SU-DHL-6 (cell line): ENCODE data around the gene EML4.

ENCODE experiments used
- H2AFZ ChIP-seq: fragments of 200-600 bp; sonication (generic); 2 replicates; pipeline ENCODE4 v1.6.1; 2014; ENCODE audit warnings: low read depth, mild to moderate bottlenecking, moderate library complexity, mixed read lengths, antibody characterized with exemption, low read length; ENCODE audit not compliant: severe bottlenecking
- H3F3A ChIP-seq: fragments of 200-600 bp; shearing (Covaris generic); 2 replicates; pipeline ENCODE4 v1.6.0; 2016; ENCODE audit warnings: antibody characterized with exemption, mild to moderate bottlenecking; ENCODE audit not compliant: insufficient read depth
- H3K27ac ChIP-seq: fragments of 200-600 bp; sonication (generic); 2 replicates; pipeline ENCODE4 v1.5.1; 2016; ENCODE audit warnings: low read depth, mild to moderate bottlenecking, low read length, moderate library complexity, mixed read lengths
- H3K27me3 ChIP-seq: fragments of 200-600 bp; sonication (generic), shearing (Covaris generic); 2 replicates; pipeline ENCODE4 v1.6.0; 2014; ENCODE audit warnings: mild to moderate bottlenecking, low read length
- H3K36me3 ChIP-seq: fragments of 200-600 bp; sonication (generic); 2 replicates; pipeline ENCODE4 v1.6.1; 2014; ENCODE audit warnings: mild to moderate bottlenecking, low read length, mixed read lengths
- H3K4me2 ChIP-seq: fragments of 300-600, 200-600 bp; shearing (Covaris generic), sonication (generic); 2 replicates; pipeline ENCODE4 v1.6.0; 2014; ENCODE audit warnings: low read length, low read depth, mild to moderate bottlenecking; ENCODE audit not compliant: poor library complexity, severe bottlenecking
- H3K4me3 ChIP-seq: fragments of 200-600 bp; sonication (generic); 2 replicates; pipeline ENCODE4 v1.5.1; 2014; ENCODE audit warnings: antibody characterized with exemption, low read length, mild to moderate bottlenecking, mixed read lengths; ENCODE audit not compliant: insufficient read depth, poor library complexity, severe bottlenecking
- H3K79me2 ChIP-seq: fragments of 200-600 bp; sonication (generic); 2 replicates; pipeline ENCODE4 v1.6.1; 2014; ENCODE audit warnings: mild to moderate bottlenecking, low read length, moderate library complexity; ENCODE audit not compliant: insufficient read depth
- H3K9ac ChIP-seq: fragments of 200-600 bp; sonication (generic); 2 replicates; pipeline ENCODE4 v1.7.0; 2014; ENCODE audit warnings: mild to moderate bottlenecking, low read length
- H3K9me2 ChIP-seq: fragments of 200-600 bp; sonication (generic); replicated peaks from 2 replicates; pipeline ENCODE4 v1.6.1; 2014; ENCODE audit warnings: low read length; ENCODE audit not compliant: insufficient read depth
- H3K9me3 ChIP-seq: fragments of 200-600 bp; sonication (generic); 2 replicates; pipeline ENCODE4 v1.6.1; 2014; ENCODE audit warnings: low read length, mixed read lengths; ENCODE audit not compliant: insufficient read depth
- H4K20me1 ChIP-seq: fragments of 200-600 bp; sonication (generic); 2 replicates; pipeline ENCODE4 v1.6.1; 2014; ENCODE audit warnings: low read depth, mild to moderate bottlenecking, antibody characterized with exemption, low read length, moderate library complexity, mixed read lengths
- EZH2phosphoT487 ChIP-seq: fragments of 200-600 bp; sonication (generic), shearing (Covaris generic); conservative IDR thresholded peaks from 2 replicates; pipeline ENCODE4 v1.6.1; 2018; ENCODE audit warnings: mild to moderate bottlenecking, antibody characterized with exemption, low read length, moderate library complexity, mixed read lengths
- TF ChIP-seq, protein P1 (sequence below): fragments of 200-600 bp; sonication (generic); IDR thresholded peaks from one replicate; pipeline ENCODE4 v1.5.1; 2017; ENCODE audit warnings: antibody characterized with exemption, mild to moderate bottlenecking, low read length, moderate library complexity; ENCODE audit not compliant: insufficient read depth, poor library complexity, severe bottlenecking

EML4 gene

DNA sequence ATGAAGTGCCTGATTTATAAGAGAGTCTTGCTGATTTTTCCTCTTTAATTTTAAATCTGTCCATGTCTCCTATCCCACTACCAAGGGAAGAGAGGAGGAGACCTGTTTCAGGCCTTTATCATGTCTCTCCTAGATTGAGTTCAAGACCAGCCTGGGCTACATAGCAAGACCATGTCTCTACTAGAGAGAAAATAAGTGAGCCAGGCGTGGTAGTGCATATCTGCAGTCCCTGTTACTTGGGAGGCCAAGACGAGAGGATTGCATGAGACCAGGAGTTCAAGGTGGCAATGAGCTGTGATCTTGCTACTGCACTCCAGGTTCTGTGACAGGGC is 20.0 kb downstream of the EML4 start:
- TF ChIP-seq, protein P1, sequence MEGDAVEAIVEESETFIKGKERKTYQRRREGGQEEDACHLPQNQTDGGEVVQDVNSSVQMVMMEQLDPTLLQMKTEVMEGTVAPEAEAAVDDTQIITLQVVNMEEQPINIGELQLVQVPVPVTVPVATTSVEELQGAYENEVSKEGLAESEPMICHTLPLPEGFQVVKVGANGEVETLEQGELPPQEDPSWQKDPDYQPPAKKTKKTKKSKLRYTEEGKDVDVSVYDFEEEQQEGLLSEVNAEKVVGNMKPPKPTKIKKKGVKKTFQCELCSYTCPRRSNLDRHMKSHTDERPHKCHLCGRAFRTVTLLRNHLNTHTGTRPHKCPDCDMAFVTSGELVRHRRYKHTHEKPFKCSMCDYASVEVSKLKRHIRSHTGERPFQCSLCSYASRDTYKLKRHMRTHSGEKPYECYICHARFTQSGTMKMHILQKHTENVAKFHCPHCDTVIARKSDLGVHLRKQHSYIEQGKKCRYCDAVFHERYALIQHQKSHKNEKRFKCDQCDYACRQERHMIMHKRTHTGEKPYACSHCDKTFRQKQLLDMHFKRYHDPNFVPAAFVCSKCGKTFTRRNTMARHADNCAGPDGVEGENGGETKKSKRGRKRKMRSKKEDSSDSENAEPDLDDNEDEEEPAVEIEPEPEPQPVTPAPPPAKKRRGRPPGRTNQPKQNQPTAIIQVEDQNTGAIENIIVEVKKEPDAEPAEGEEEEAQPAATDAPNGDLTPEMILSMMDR = no peak
- TF ChIP-seq EZH2phosphoT487 = no peak

DNA sequence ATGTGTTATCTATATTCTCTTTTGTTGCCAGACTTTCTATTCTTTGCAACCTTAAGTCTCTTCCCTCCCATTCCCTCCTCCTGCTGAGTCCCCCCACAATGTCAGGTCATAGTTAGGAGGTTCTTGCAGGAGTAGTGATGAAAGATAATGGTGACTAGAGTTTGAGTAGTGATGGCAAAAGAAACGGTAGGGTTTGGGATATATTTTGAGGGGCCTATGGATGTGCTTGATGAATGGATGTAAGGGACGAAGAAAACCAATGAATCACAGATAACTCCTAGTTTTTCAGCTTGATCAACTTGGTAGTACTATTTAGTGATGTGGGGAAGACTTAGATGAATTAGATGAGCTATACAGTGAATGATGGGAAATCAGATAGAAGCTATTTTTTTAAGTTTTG is 21.0 kb downstream of the EML4 start:
- Histone ChIP-seq H3K79me2 (peaks cover 78% of the 10 kb centered on the region), H3F3A (no peaks in the 10 kb centered on the region), H3K27ac (no peak overlapping the region), H3K9me3 (no peaks in the 10 kb centered on the region), H3K4me3 (no peak overlapping the region), H3K27me3 (no peaks in the 10 kb centered on the region), H2AFZ (no peak overlapping the region), H3K4me2 (no peak overlapping the region), H3K9ac (no peak overlapping the region), H3K36me3 (no peaks in the 10 kb centered on the region), H4K20me1 (no peaks in the 10 kb centered on the region; the same call in 1 of the 2 replicates), H3K9me2 (no peaks in the 10 kb centered on the region)
- TF ChIP-seq EZH2phosphoT487 = no peak
- TF ChIP-seq, protein P1 = no peak

More for the DNA sequence above, 20.0 kb downstream of the EML4 start:
- no peaks in the 10 kb centered on the region; the same call in 1 of the 2 replicates for H4K20me1 ChIP-seq
- no peaks in the 10 kb centered on the region for H3K9me2 ChIP-seq
- no peak overlapping the region for H3K27ac ChIP-seq
- H3K79me2 ChIP-seq = peaks cover 80% of the 10 kb centered on the region
- H3F3A ChIP-seq = no peaks in the 10 kb centered on the region
- no peaks in the 10 kb centered on the region for H3K9me3 ChIP-seq
- no peaks in the 10 kb centered on the region for H3K36me3 ChIP-seq
- H3K4me3 ChIP-seq = no peak overlapping the region
- no peaks in the 10 kb centered on the region for H3K27me3 ChIP-seq
- no peak overlapping the region for H3K9ac ChIP-seq
- H2AFZ ChIP-seq = no peak overlapping the region
- H3K4me2 ChIP-seq = no peak overlapping the region

DNA sequence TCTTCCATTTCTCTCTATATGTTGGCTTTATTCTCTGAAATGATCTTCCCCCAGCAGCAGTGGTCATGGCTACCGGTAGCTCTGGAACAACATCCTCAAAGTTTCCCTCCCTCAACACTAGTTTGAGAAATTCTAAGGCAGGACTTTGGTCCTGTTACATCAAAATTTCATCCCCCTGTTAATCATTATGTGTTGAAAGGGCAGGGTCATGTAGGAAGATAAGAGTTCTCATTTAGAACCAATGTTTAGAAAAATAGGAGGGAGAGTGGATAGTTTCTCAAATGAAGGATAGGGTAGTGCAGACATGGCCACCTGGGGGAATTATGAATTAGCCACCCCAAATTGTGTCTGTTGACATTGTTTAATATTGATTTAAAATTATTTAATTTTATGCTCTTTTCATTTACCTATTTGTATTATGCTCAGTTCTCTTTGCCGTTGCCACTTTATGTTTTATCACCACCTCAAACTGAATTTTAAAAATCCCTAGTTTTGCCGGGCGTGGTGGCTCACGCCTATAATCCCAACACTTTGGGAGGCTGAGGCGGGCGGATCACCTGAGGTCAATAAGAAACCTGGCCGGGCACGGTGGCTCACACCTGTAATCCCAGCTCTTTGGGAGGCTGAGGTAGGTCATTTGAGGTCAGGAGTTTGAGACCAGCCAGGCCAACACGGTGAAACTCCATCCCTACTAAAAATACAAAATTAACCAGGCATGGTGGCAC is 22.3 kb downstream of the EML4 start:
- Histone ChIP-seq H3K4me2 (no peak overlapping the region), H4K20me1 (no peaks in the 10 kb centered on the region; the same call in 1 of the 2 replicates), H3K36me3 (no peaks in the 10 kb centered on the region), H3K79me2 (peaks cover 78% of the 10 kb centered on the region), H2AFZ (no peak overlapping the region), H3K27me3 (no peaks in the 10 kb centered on the region), H3K27ac (no peak overlapping the region), H3K9me2 (no peaks in the 10 kb centered on the region), H3F3A (no peaks in the 10 kb centered on the region), H3K9ac (no peak overlapping the region), H3K9me3 (no peaks in the 10 kb centered on the region), H3K4me3 (no peak overlapping the region)
- TF ChIP-seq, protein P1 = no peak
- no peak for TF ChIP-seq EZH2phosphoT487
